ENCODE results near the gene OGN.

Gene OGN

GRCh38 chr9:92353051-92353450, 51.3 kb downstream of the OGN start:
- Histone ChIP-seq H3K9me3 (ENCODE audit: control insufficient read depth in 5 of 5, low read length in 5 of 5) (peaks cover 0 to 3% (median 0%) of the 10 kb centered on the region in 5 donors), H3K36me3 (ENCODE audit: control insufficient read depth in 5 of 5, insufficient read depth in 5 of 5, low read length in 5 of 5) (no peaks in the 10 kb centered on the region), H3K9ac (ENCODE audit: low read length in 5 of 5) (no peak overlapping the region), H3K4me1 (ENCODE audit: control insufficient read depth in 5 of 5, insufficient read depth in 5 of 5, low read length in 5 of 5) (peaks cover 0 to 7% (median 3%) of the 10 kb centered on the region in 5 donors), H3K27ac (ENCODE audit: low read depth, low read length) (no peak overlapping the region), H3K4me3 (ENCODE audit: low read depth in 1 of 5, low read length in 5 of 5) (no peak overlapping the region), H3K27me3 (ENCODE audit: control insufficient read depth in 5 of 5, insufficient read depth in 4 of 5, low read length in 5 of 5) (no peaks in the 10 kb centered on the region)

- peaks cover 0 to 7% (median 3%) of the 10 kb centered on the region in 5 donors for H3K4me1 ChIP-seq (ENCODE audit: control insufficient read depth in 5 of 5, insufficient read depth in 5 of 5, low read length in 5 of 5)
- H3K36me3 ChIP-seq (ENCODE audit: control insufficient read depth in 5 of 5, insufficient read depth in 5 of 5, low read length in 5 of 5), result peaks cover 0 to 3% (median 0%) of the 10 kb centered on the region in 5 donors
- H3K27me3 ChIP-seq (ENCODE audit: control insufficient read depth in 5 of 5, insufficient read depth in 4 of 5, low read length in 5 of 5), result no peaks in the 10 kb centered on the region
- no peak overlapping the region for H3K4me3 ChIP-seq (ENCODE audit: low read depth in 1 of 5, low read length in 5 of 5)
- peak overlapping the region; percentile 40 for H3K27ac ChIP-seq (ENCODE audit: low read depth, low read length)
- no peaks in the 10 kb centered on the region for H3K9me3 ChIP-seq (ENCODE audit: control insufficient read depth in 5 of 5, low read length in 5 of 5)
- no peak overlapping the region for H3K9ac ChIP-seq (ENCODE audit: low read length in 5 of 5)
Observed at GRCh38 chr9:92350740-92351133, 53.6 kb downstream of the OGN start.

GRCh38 chr9:92349771-92350739, 54.3 kb downstream of the OGN start:
- H3K36me3 ChIP-seq (ENCODE audit: control insufficient read depth in 5 of 5, insufficient read depth in 5 of 5, low read length in 5 of 5), result peaks cover 0 to 3% (median 0%) of the 10 kb centered on the region in 5 donors
- peaks cover 0 to 7% (median 3%) of the 10 kb centered on the region in 5 donors for H3K4me1 ChIP-seq (ENCODE audit: control insufficient read depth in 5 of 5, insufficient read depth in 5 of 5, low read length in 5 of 5)
- no peak overlapping the region for H3K4me3 ChIP-seq (ENCODE audit: low read depth in 1 of 5, low read length in 5 of 5)
- no peak overlapping the region for H3K9ac ChIP-seq (ENCODE audit: low read length in 5 of 5)
- H3K27ac ChIP-seq (ENCODE audit: low read depth, low read length), result peak overlapping the region; percentile 40
- no peaks in the 10 kb centered on the region for H3K27me3 ChIP-seq (ENCODE audit: control insufficient read depth in 5 of 5, insufficient read depth in 4 of 5, low read length in 5 of 5)
- no peaks in the 10 kb centered on the region for H3K9me3 ChIP-seq (ENCODE audit: control insufficient read depth in 5 of 5, low read length in 5 of 5)

- H3K4me3 ChIP-seq (ENCODE audit: low read depth in 1 of 5, low read length in 5 of 5), result no peak overlapping the region
- H3K27ac ChIP-seq (ENCODE audit: low read depth, low read length), result no peak overlapping the region
- peaks cover 0 to 3% (median 0%) of the 10 kb centered on the region in 5 donors for H3K36me3 ChIP-seq (ENCODE audit: control insufficient read depth in 5 of 5, insufficient read depth in 5 of 5, low read length in 5 of 5)
- no peaks in the 10 kb centered on the region for H3K27me3 ChIP-seq (ENCODE audit: control insufficient read depth in 5 of 5, insufficient read depth in 4 of 5, low read length in 5 of 5)
- H3K9me3 ChIP-seq (ENCODE audit: control insufficient read depth in 5 of 5, low read length in 5 of 5), result no peaks in the 10 kb centered on the region
- H3K9ac ChIP-seq (ENCODE audit: low read length in 5 of 5), result no peak overlapping the region
- H3K4me1 ChIP-seq (ENCODE audit: control insufficient read depth in 5 of 5, insufficient read depth in 5 of 5, low read length in 5 of 5), result peaks cover 0 to 3% (median 2%) of the 10 kb centered on the region in 5 donors
Observed at GRCh38 chr9:92345582-92345981, 58.8 kb downstream of the OGN start.

GRCh38 chr9:92342825-92343488, 61.4 kb downstream of the OGN start:
- H3K36me3 ChIP-seq (ENCODE audit: control insufficient read depth in 5 of 5, insufficient read depth in 5 of 5, low read length in 5 of 5), result peaks cover 0 to 14% (median 8%) of the 10 kb centered on the region in 5 donors
- no peaks in the 10 kb centered on the region for H3K27me3 ChIP-seq (ENCODE audit: control insufficient read depth in 5 of 5, insufficient read depth in 4 of 5, low read length in 5 of 5)
- H3K9me3 ChIP-seq (ENCODE audit: control insufficient read depth in 5 of 5, low read length in 5 of 5), result no peaks in the 10 kb centered on the region
- H3K27ac ChIP-seq (ENCODE audit: low read depth, low read length), result no peak overlapping the region
- peaks cover 0 to 2% (median 0%) of the 10 kb centered on the region in 5 donors for H3K4me1 ChIP-seq (ENCODE audit: control insufficient read depth in 5 of 5, insufficient read depth in 5 of 5, low read length in 5 of 5)
- no peak overlapping the region for H3K4me3 ChIP-seq (ENCODE audit: low read depth in 1 of 5, low read length in 5 of 5)
- no peak overlapping the region for H3K9ac ChIP-seq (ENCODE audit: low read length in 5 of 5)

GRCh38 chr9:92341578-92341977, 62.8 kb downstream of the OGN start:
- H3K9me3 ChIP-seq (ENCODE audit: control insufficient read depth in 5 of 5, low read length in 5 of 5), result no peaks in the 10 kb centered on the region
- peaks cover 0 to 19% (median 13%) of the 10 kb centered on the region in 5 donors for H3K36me3 ChIP-seq (ENCODE audit: control insufficient read depth in 5 of 5, insufficient read depth in 5 of 5, low read length in 5 of 5)
- H3K4me3 ChIP-seq (ENCODE audit: low read depth in 1 of 5, low read length in 5 of 5), result no peak overlapping the region
- H3K9ac ChIP-seq (ENCODE audit: low read length in 5 of 5), result no peak overlapping the region
- H3K27ac ChIP-seq (ENCODE audit: low read depth, low read length), result no peak overlapping the region
- no peaks in the 10 kb centered on the region for H3K27me3 ChIP-seq (ENCODE audit: control insufficient read depth in 5 of 5, insufficient read depth in 4 of 5, low read length in 5 of 5)
- peaks cover 0 to 2% (median 0%) of the 10 kb centered on the region in 5 donors for H3K4me1 ChIP-seq (ENCODE audit: control insufficient read depth in 5 of 5, insufficient read depth in 5 of 5, low read length in 5 of 5)

- Histone ChIP-seq H3K4me3 (ENCODE audit: low read depth in 1 of 5, low read length in 5 of 5) (no peak overlapping the region), H3K27ac (ENCODE audit: low read depth, low read length) (no peak overlapping the region), H3K9me3 (ENCODE audit: control insufficient read depth in 5 of 5, low read length in 5 of 5) (no peaks in the 10 kb centered on the region), H3K36me3 (ENCODE audit: control insufficient read depth in 5 of 5, insufficient read depth in 5 of 5, low read length in 5 of 5) (peaks cover 0 to 12% (median 6%) of the 10 kb centered on the region in 5 donors), H3K27me3 (ENCODE audit: control insufficient read depth in 5 of 5, insufficient read depth in 4 of 5, low read length in 5 of 5) (no peaks in the 10 kb centered on the region), H3K4me1 (ENCODE audit: control insufficient read depth in 5 of 5, insufficient read depth in 5 of 5, low read length in 5 of 5) (no peaks in the 10 kb centered on the region), H3K9ac (ENCODE audit: low read length in 5 of 5) (no peak overlapping the region)
Observed at GRCh38 chr9:92333282-92333634, 71.1 kb downstream of the OGN start.

Measured in subcutaneous abdominal adipose tissue (tissue), 5 donors.